ENCODE measurements around the gene RACGAP1.
"Not testable (repeated sequence)": the region's sequence is repeated elsewhere in the genome, so short reads cannot be mapped to it uniquely, and the experiment has no call there.

The RACGAP1 gene

GRCh38 chr12:50030449-50030848, 5.2 kb upstream of the RACGAP1 start:
- not testable (repeated sequence) for H3K27me3 ChIP-seq (ENCODE audit: control insufficient read depth, insufficient read depth, low read length, poor library complexity, severe bottlenecking); H3K36me3 ChIP-seq (ENCODE audit: control insufficient read depth, insufficient read depth, low read length); H3K27ac ChIP-seq (ENCODE audit: insufficient read depth, low read depth, low read length, poor library complexity, severe bottlenecking); H3K4me3 ChIP-seq (ENCODE audit: insufficient read depth, low read depth, low read length); H3K4me1 ChIP-seq (ENCODE audit: control insufficient read depth, insufficient read depth, low read length); H3K9me3 ChIP-seq (ENCODE audit: control insufficient read depth, low read length)
- WGBS, 2 experiments = 93 to 94% methylated on average over 9 of the region's 9 CpGs

- Histone ChIP-seq H3K9me3 (ENCODE audit: control insufficient read depth, low read length) (no peaks in the 10 kb centered on the region), H3K27me3 (ENCODE audit: control insufficient read depth, insufficient read depth, low read length, poor library complexity, severe bottlenecking) (no peaks in the 10 kb centered on the region), H3K4me1 (ENCODE audit: control insufficient read depth, insufficient read depth, low read length) (no peaks in the 10 kb centered on the region), H3K27ac (ENCODE audit: insufficient read depth, low read depth, low read length, poor library complexity, severe bottlenecking) (no peak overlapping the region), H3K4me3 (ENCODE audit: insufficient read depth, low read depth, low read length) (no peak overlapping the region), H3K36me3 (ENCODE audit: control insufficient read depth, insufficient read depth, low read length) (no peaks in the 10 kb centered on the region)
- WGBS, 2 experiments = 93 to 96% methylated on average over 3 of the region's 3 CpGs
Observed at GRCh38 chr12:50026691-50027090, 1.4 kb upstream of the RACGAP1 start.

- Histone ChIP-seq H3K36me3 (ENCODE audit: control insufficient read depth, insufficient read depth, low read length) (no peaks in the 10 kb centered on the region), H3K27ac (ENCODE audit: insufficient read depth, low read depth, low read length, poor library complexity, severe bottlenecking) (no peak overlapping the region), H3K4me3 (ENCODE audit: insufficient read depth, low read depth, low read length) (peak overlapping the region; percentile 59), H3K4me1 (ENCODE audit: control insufficient read depth, insufficient read depth, low read length) (no peaks in the 10 kb centered on the region), H3K27me3 (ENCODE audit: control insufficient read depth, insufficient read depth, low read length, poor library complexity, severe bottlenecking) (no peaks in the 10 kb centered on the region), H3K9me3 (ENCODE audit: control insufficient read depth, low read length) (no peaks in the 10 kb centered on the region)
- 2% methylated on average over 14 to 15 of the region's 16 CpGs for WGBS, 2 experiments
Observed at GRCh38 chr12:50024805-50025186, 498 bp downstream of the RACGAP1 start.

GRCh38 chr12:50024227-50024626, 1.1 kb downstream of the RACGAP1 start:
- Histone ChIP-seq H3K36me3 (ENCODE audit: control insufficient read depth, insufficient read depth, low read length) (no peaks in the 10 kb centered on the region), H3K4me3 (ENCODE audit: insufficient read depth, low read depth, low read length) (peak overlapping the region; percentile 59), H3K9me3 (ENCODE audit: control insufficient read depth, low read length) (no peaks in the 10 kb centered on the region), H3K27ac (ENCODE audit: insufficient read depth, low read depth, low read length, poor library complexity, severe bottlenecking) (no peak overlapping the region), H3K4me1 (ENCODE audit: control insufficient read depth, insufficient read depth, low read length) (no peaks in the 10 kb centered on the region), H3K27me3 (ENCODE audit: control insufficient read depth, insufficient read depth, low read length, poor library complexity, severe bottlenecking) (no peaks in the 10 kb centered on the region)
- WGBS, 2 experiments = 73 to 81% methylated on average over 6 of the region's 8 CpGs

- Histone ChIP-seq H3K27ac (ENCODE audit: insufficient read depth, low read depth, low read length, poor library complexity, severe bottlenecking) (no peak overlapping the region), H3K4me1 (ENCODE audit: control insufficient read depth, insufficient read depth, low read length) (no peaks in the 10 kb centered on the region), H3K9me3 (ENCODE audit: control insufficient read depth, low read length) (no peaks in the 10 kb centered on the region), H3K4me3 (ENCODE audit: insufficient read depth, low read depth, low read length) (no peak overlapping the region), H3K36me3 (ENCODE audit: control insufficient read depth, insufficient read depth, low read length) (no peaks in the 10 kb centered on the region), H3K27me3 (ENCODE audit: control insufficient read depth, insufficient read depth, low read length, poor library complexity, severe bottlenecking) (no peaks in the 10 kb centered on the region)
- 87 to 100% methylated on average over 1 of the region's 1 CpG for WGBS, 2 experiments
Observed at GRCh38 chr12:50022903-50023302, 2.4 kb downstream of the RACGAP1 start.

- Histone ChIP-seq H3K9me3 (ENCODE audit: control insufficient read depth, low read length) (no peaks in the 10 kb centered on the region), H3K4me3 (ENCODE audit: insufficient read depth, low read depth, low read length) (no peak overlapping the region), H3K36me3 (ENCODE audit: control insufficient read depth, insufficient read depth, low read length) (no peaks in the 10 kb centered on the region), H3K27ac (ENCODE audit: insufficient read depth, low read depth, low read length, poor library complexity, severe bottlenecking) (no peak overlapping the region), H3K27me3 (ENCODE audit: control insufficient read depth, insufficient read depth, low read length, poor library complexity, severe bottlenecking) (no peaks in the 10 kb centered on the region), H3K4me1 (ENCODE audit: control insufficient read depth, insufficient read depth, low read length) (no peaks in the 10 kb centered on the region)
- WGBS, 2 experiments = 94 to 96% methylated on average over 4 of the region's 4 CpGs
Observed at GRCh38 chr12:50021031-50021430, 4.3 kb downstream of the RACGAP1 start.

GRCh38 chr12:50019524-50019923, 5.8 kb downstream of the RACGAP1 start:
- Histone ChIP-seq H3K36me3 (ENCODE audit: control insufficient read depth, insufficient read depth, low read length) (no peaks in the 10 kb centered on the region), H3K27ac (ENCODE audit: insufficient read depth, low read depth, low read length, poor library complexity, severe bottlenecking) (no peak overlapping the region)
- 95 to 98% methylated on average over 2 of the region's 2 CpGs for WGBS, 2 experiments

GRCh38 chr12:50018968-50019367, 6.3 kb downstream of the RACGAP1 start:
- no peaks in the 10 kb centered on the region for H3K36me3 ChIP-seq (ENCODE audit: control insufficient read depth, insufficient read depth, low read length)
- WGBS, 2 experiments = 88 to 95% methylated on average over 2 of the region's 2 CpGs

More at GRCh38 chr12:50019524-50019923, 5.8 kb downstream of the RACGAP1 start:
- H3K27me3 ChIP-seq (ENCODE audit: control insufficient read depth, insufficient read depth, low read length, poor library complexity, severe bottlenecking) = no peaks in the 10 kb centered on the region
- no peak overlapping the region for H3K4me3 ChIP-seq (ENCODE audit: insufficient read depth, low read depth, low read length)
- H3K4me1 ChIP-seq (ENCODE audit: control insufficient read depth, insufficient read depth, low read length) = no peaks in the 10 kb centered on the region
- no peaks in the 10 kb centered on the region for H3K9me3 ChIP-seq (ENCODE audit: control insufficient read depth, low read length)

GRCh38 chr12:50018154-50018553, 7.1 kb downstream of the RACGAP1 start:
- Histone ChIP-seq H3K27ac (ENCODE audit: insufficient read depth, low read depth, low read length, poor library complexity, severe bottlenecking) (no peak overlapping the region), H3K4me1 (ENCODE audit: control insufficient read depth, insufficient read depth, low read length) (no peaks in the 10 kb centered on the region), H3K4me3 (ENCODE audit: insufficient read depth, low read depth, low read length) (no peak overlapping the region), H3K9me3 (ENCODE audit: control insufficient read depth, low read length) (no peaks in the 10 kb centered on the region), H3K36me3 (ENCODE audit: control insufficient read depth, insufficient read depth, low read length) (no peaks in the 10 kb centered on the region), H3K27me3 (ENCODE audit: control insufficient read depth, insufficient read depth, low read length, poor library complexity, severe bottlenecking) (no peaks in the 10 kb centered on the region)
- WGBS, 2 experiments = 77 to 91% methylated on average over 2 to 3 of the region's 3 CpGs

More at GRCh38 chr12:50018968-50019367, 6.3 kb downstream of the RACGAP1 start:
- Histone ChIP-seq H3K4me1 (ENCODE audit: control insufficient read depth, insufficient read depth, low read length) (no peaks in the 10 kb centered on the region), H3K9me3 (ENCODE audit: control insufficient read depth, low read length) (no peaks in the 10 kb centered on the region), H3K27ac (ENCODE audit: insufficient read depth, low read depth, low read length, poor library complexity, severe bottlenecking) (no peak overlapping the region), H3K4me3 (ENCODE audit: insufficient read depth, low read depth, low read length) (no peak overlapping the region), H3K27me3 (ENCODE audit: control insufficient read depth, insufficient read depth, low read length, poor library complexity, severe bottlenecking) (no peaks in the 10 kb centered on the region)

GRCh38 chr12:50017641-50018040, 7.7 kb downstream of the RACGAP1 start:
- Histone ChIP-seq H3K36me3 (ENCODE audit: control insufficient read depth, insufficient read depth, low read length) (no peaks in the 10 kb centered on the region), H3K9me3 (ENCODE audit: control insufficient read depth, low read length) (no peaks in the 10 kb centered on the region), H3K4me1 (ENCODE audit: control insufficient read depth, insufficient read depth, low read length) (no peaks in the 10 kb centered on the region), H3K4me3 (ENCODE audit: insufficient read depth, low read depth, low read length) (no peak overlapping the region), H3K27ac (ENCODE audit: insufficient read depth, low read depth, low read length, poor library complexity, severe bottlenecking) (no peak overlapping the region), H3K27me3 (ENCODE audit: control insufficient read depth, insufficient read depth, low read length, poor library complexity, severe bottlenecking) (no peaks in the 10 kb centered on the region)
- WGBS, 2 experiments = 96 to 97% methylated on average over 6 of the region's 6 CpGs
